IMR-90 (cell line): ENCODE measurements around the gene ATRNL1.

ENCODE experiments used
- MAFK ChIP-seq: IDR thresholded peaks from 2 replicates; pipeline ENCODE4 v1.6.1; 2012; ENCODE audit warnings: low read depth, low read length, improper control_type of control experiment
- MXI1 ChIP-seq: IDR thresholded peaks from 2 replicates; pipeline ENCODE4 v1.6.1; 2012; ENCODE audit warnings: low read depth, mild to moderate bottlenecking, low read length, moderate library complexity, borderline replicate concordance
- SMC3 ChIP-seq: fragments of 150-350 bp; IDR thresholded peaks from 2 replicates; pipeline ENCODE4 v1.6.1; 2016; ENCODE audit warnings: low read depth, mild to moderate bottlenecking, antibody characterized with exemption, low read length, moderate library complexity
- TF ChIP-seq, protein P1 (sequence below): fragments of 150-350 bp; IDR thresholded peaks from 2 replicates; pipeline ENCODE4 v1.6.1; 2017; ENCODE audit warnings: mild to moderate bottlenecking, antibody characterized with exemption, low read length, low read depth

- TF ChIP-seq SMC3 (no peak), MAFK (no peak), MXI1 (no peak)
- TF ChIP-seq, protein P1, sequence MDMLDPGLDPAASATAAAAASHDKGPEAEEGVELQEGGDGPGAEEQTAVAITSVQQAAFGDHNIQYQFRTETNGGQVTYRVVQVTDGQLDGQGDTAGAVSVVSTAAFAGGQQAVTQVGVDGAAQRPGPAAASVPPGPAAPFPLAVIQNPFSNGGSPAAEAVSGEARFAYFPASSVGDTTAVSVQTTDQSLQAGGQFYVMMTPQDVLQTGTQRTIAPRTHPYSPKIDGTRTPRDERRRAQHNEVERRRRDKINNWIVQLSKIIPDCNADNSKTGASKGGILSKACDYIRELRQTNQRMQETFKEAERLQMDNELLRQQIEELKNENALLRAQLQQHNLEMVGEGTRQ, result no peak
These were observed 857.2 kb downstream of the ATRNL1 start for GRCh38 chr10:115950320-115950719.
